Osteocyte (in vitro differentiated cells): Measurements from ENCODE around the gene SMYD3. TPM values are rescaled to one million over a fixed set of nuclear protein-coding genes. Genes with fewer than 3 reads are reported as not detected.

ENCODE experiments used
- DNase-seq: peaks from one replicate; pipeline ENCODE4 v3.0.0; 2021; ENCODE audit warnings: mixed read lengths; ENCODE audit not compliant: unreplicated experiment; ENCODE audit errors: extremely low spot score
- H3K27ac Mint-ChIP-seq: one replicate; pipeline ENCODE4 v1.8.0; 2021; ENCODE audit warnings: mild to moderate bottlenecking, mixed read lengths; ENCODE audit not compliant: unreplicated experiment
- H3K27me3 Mint-ChIP-seq: one replicate; pipeline ENCODE4 v1.8.0; 2021; ENCODE audit warnings: mixed read lengths; ENCODE audit not compliant: unreplicated experiment
- H3K36me3 Mint-ChIP-seq: one replicate; pipeline ENCODE4 v1.8.0; 2021; ENCODE audit warnings: mixed read lengths; ENCODE audit not compliant: unreplicated experiment
- H3K4me1 Mint-ChIP-seq: one replicate; pipeline ENCODE4 v1.8.0; 2021; ENCODE audit warnings: mixed read lengths; ENCODE audit not compliant: unreplicated experiment
- H3K4me3 Mint-ChIP-seq: one replicate; pipeline ENCODE4 v1.8.0; 2021; ENCODE audit warnings: mild to moderate bottlenecking, moderate library complexity, mixed read lengths; ENCODE audit not compliant: unreplicated experiment
- H3K9me3 Mint-ChIP-seq: one replicate; pipeline ENCODE4 v1.8.0; 2021; ENCODE audit warnings: mixed read lengths; ENCODE audit not compliant: unreplicated experiment
- total RNA-seq: library from RNA; stranded (reverse); gene quantifications from 2 replicates; pipeline ENCODE4 v1.2.1, GENCODE V29; 2021
- TF ChIP-seq, protein P1 (sequence below): fragments of 200-600 bp; sonication (generic); IDR thresholded peaks from 2 replicates; pipeline ENCODE4 v1.5.0; 2021; ENCODE audit warnings: antibody characterized with exemption, mild to moderate bottlenecking, moderate library complexity

SMYD3 gene
- total RNA-seq, 1 donor from 2014 or later: 22.3 TPM

DNA sequence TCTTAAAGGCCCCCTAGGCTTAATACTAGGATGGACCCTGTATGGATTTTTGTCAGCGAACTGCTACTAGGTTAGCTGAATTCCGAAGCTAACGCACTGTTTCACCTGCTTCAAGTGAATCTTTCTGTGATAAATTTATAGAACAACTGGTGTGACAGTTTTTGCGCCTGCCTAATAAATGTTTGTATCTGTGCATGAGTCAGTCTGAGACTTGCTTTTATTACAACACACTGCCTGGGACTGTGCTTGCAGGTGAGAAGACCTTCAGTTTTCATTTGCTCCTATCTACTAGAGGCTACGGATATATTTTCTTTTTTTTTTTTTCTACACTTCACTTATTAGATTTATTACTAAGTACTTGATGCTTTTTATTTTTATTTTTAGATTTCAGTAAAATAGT lies 420.9 kb downstream of the SMYD3 start:
- no peaks in the 10 kb centered on the region for H3K36me3 Mint-ChIP-seq
- DNase-seq: no peak
- TF ChIP-seq, protein P1, sequence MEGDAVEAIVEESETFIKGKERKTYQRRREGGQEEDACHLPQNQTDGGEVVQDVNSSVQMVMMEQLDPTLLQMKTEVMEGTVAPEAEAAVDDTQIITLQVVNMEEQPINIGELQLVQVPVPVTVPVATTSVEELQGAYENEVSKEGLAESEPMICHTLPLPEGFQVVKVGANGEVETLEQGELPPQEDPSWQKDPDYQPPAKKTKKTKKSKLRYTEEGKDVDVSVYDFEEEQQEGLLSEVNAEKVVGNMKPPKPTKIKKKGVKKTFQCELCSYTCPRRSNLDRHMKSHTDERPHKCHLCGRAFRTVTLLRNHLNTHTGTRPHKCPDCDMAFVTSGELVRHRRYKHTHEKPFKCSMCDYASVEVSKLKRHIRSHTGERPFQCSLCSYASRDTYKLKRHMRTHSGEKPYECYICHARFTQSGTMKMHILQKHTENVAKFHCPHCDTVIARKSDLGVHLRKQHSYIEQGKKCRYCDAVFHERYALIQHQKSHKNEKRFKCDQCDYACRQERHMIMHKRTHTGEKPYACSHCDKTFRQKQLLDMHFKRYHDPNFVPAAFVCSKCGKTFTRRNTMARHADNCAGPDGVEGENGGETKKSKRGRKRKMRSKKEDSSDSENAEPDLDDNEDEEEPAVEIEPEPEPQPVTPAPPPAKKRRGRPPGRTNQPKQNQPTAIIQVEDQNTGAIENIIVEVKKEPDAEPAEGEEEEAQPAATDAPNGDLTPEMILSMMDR: no peak

DNA sequence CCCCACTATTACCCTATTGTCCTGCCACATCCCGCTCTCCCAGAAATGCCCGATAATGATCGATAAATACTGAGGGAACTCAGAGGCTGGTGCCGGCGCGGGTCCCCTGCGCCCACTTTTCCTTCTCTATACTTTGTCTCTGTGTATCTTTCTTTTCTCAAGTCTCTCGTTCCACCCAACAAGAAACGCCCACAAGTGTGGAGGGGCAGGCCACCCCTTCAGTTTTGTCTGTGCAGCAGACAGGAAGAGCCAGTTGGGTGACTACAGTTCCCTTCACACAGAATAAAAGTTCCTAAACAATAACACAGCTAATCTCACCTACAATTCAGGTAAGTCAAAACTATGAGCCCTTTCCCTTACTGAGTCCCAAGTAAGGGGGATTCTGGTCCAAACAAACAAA lies 423.7 kb downstream of the SMYD3 start:
- no peak overlapping the region for H3K4me3 Mint-ChIP-seq
- peaks cover 14% of the 10 kb centered on the region for H3K9me3 Mint-ChIP-seq
- no peak for DNase-seq
- TF ChIP-seq, protein P1: no peak
- no peak overlapping the region for H3K27ac Mint-ChIP-seq
- peaks cover 9% of the 10 kb centered on the region for H3K4me1 Mint-ChIP-seq
- H3K27me3 Mint-ChIP-seq: no peaks in the 10 kb centered on the region
- no peaks in the 10 kb centered on the region for H3K36me3 Mint-ChIP-seq

More for the DNA sequence above, 420.9 kb downstream of the SMYD3 start:
- Mint-ChIP-seq H3K9me3 (peaks cover 10% of the 10 kb centered on the region), H3K27me3 (no peaks in the 10 kb centered on the region), H3K27ac (no peak overlapping the region), H3K4me3 (no peak overlapping the region), H3K4me1 (peaks cover 18% of the 10 kb centered on the region)

DNA sequence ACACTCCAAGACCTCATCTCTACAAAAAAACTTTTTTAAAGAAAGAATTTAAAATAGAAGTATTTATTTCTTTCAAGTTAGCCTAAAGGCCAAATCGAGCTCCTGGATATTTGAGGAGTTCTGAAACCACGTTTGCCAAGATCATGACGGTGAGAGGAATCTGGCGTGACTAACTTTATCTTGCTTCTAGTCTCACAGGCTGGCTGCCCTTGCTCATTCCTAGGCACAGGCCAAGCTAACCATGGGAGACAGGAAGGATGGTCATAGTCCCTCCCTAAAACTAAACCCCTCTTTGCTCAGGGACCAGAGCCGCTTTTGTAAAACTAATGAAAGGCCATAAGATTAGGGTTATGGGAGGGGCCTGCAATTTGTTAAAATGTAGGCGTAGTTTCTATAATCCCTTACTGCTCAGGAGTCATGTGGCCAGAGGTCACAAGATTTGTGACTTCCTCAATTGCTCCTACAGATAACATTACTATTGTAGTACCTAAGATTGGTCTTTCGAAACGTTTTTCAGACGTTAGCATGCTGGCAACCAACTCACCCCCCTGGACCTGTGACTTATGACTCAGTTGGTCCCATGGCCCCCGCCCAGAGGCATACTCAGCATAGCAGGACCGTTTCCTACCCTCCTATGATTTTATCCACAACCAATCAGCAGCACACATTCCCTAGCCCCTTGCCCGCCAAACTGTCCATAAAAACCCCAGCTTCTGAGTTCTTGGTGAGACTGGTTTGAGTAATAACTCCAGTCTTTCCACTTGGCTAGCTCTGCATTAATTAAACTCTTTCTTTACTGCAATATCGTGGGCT lies 425.0 kb downstream of the SMYD3 start:
- peaks cover 14% of the 10 kb centered on the region for H3K4me1 Mint-ChIP-seq
- peaks cover 14% of the 10 kb centered on the region for H3K9me3 Mint-ChIP-seq
- H3K4me3 Mint-ChIP-seq: no peak overlapping the region
- no peaks in the 10 kb centered on the region for H3K27me3 Mint-ChIP-seq
- H3K36me3 Mint-ChIP-seq: no peaks in the 10 kb centered on the region
- H3K27ac Mint-ChIP-seq: no peak overlapping the region
- TF ChIP-seq, protein P1: no peak
- DNase-seq: no peak

DNA sequence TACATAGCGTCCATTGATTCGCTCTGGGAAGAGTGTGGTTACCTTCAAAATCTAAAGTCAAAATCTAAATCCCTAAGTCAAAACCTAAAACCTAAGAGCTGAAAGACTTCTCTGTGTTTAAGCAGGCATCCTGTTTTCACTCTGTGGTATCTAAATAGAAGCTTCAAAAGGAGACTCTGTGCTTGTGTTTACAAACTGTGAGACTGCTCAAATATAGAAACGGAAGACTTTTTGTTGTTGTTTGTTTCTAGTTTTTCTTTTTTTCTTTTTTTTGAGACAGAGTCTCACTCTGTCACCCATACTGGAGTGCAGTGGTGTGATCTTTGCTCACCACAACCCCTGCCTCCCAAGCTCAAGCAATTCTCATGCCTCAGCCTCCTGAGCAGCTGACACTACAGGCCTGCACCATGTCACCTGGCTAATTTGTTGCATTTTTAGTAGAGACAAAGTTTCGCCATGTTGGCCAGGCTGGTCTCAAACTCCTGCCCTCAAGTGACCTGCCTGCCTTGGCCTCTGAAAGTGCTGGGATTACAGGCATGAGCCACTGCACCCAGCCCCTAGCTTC lies 425.9 kb downstream of the SMYD3 start:
- Mint-ChIP-seq H3K4me1 (peaks cover 14% of the 10 kb centered on the region), H3K4me3 (no peak overlapping the region), H3K36me3 (no peaks in the 10 kb centered on the region), H3K9me3 (peaks cover 14% of the 10 kb centered on the region), H3K27ac (no peak overlapping the region), H3K27me3 (no peaks in the 10 kb centered on the region)
- DNase-seq: no peak
- TF ChIP-seq, protein P1: no peak

DNA sequence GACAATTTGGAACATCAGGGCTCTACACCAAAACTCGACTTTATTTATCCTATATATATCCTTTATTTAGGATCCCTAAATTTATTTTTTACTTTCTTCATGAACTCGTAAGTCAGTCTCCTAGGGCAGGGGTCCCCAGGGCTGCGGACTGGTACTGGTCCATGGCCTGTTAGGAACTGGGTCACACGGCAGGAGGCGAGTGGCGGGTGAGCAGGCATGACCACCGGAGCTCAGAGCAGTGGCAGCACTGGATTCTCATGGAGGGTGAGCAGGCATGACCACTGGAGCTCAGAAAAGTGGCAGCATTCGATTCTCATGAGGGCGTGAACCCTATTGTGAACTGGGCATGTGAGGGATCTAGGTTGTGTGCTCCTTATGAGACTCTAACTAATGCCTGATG lies 427.0 kb downstream of the SMYD3 start:
- no peak overlapping the region for H3K4me3 Mint-ChIP-seq
- DNase-seq: no peak
- H3K9me3 Mint-ChIP-seq: peaks cover 17% of the 10 kb centered on the region
- H3K4me1 Mint-ChIP-seq: peaks cover 18% of the 10 kb centered on the region
- TF ChIP-seq, protein P1: no peak
- no peak overlapping the region for H3K27ac Mint-ChIP-seq
- H3K27me3 Mint-ChIP-seq: no peaks in the 10 kb centered on the region
- H3K36me3 Mint-ChIP-seq: peaks cover under 1% of the 10 kb centered on the region
